HepG2 (cell line): ENCODE results near the gene KRTAP5-4. TPM values are rescaled to one million over a fixed set of nuclear protein-coding genes. Genes with fewer than 3 reads are reported as not detected.
"Not testable (repeated sequence)": the region's sequence is repeated elsewhere in the genome, so short reads cannot be mapped to it uniquely, and the experiment has no call there.

ENCODE experiments used
- HDAC1 ChIP-seq: sonication (generic); formaldehyde crosslinking; IDR thresholded peaks from 2 replicates; pipeline ENCODE4 v1.5.1; 2020; ENCODE audit warnings: mild to moderate bottlenecking, missing genetic modification reagents
- HOXA3 ChIP-seq: sonication (generic); formaldehyde crosslinking; IDR thresholded peaks from 2 replicates; pipeline ENCODE4 v1.5.0; 2020; ENCODE audit warnings: missing genetic modification reagents
- KAT8 ChIP-seq: IDR thresholded peaks from 2 replicates; pipeline ENCODE4 v1.6.1; 2016; ENCODE audit warnings: missing genetic modification reagents, missing compliant biosample characterization
- MAX ChIP-seq: IDR thresholded peaks from 2 replicates; pipeline ENCODE4 v1.6.1; 2012; ENCODE audit warnings: inconsistent platforms
- MYC ChIP-seq: sonication (generic); formaldehyde crosslinking; IDR thresholded peaks from 2 replicates; pipeline ENCODE4 v1.9.0; 2021; ENCODE audit warnings: missing genetic modification reagents, borderline replicate concordance
- NCOR1 ChIP-seq: fragments of 200-600 bp; sonication (generic); IDR thresholded peaks from 2 replicates; pipeline ENCODE4 v1.7.0; 2017; ENCODE audit warnings: antibody characterized with exemption, low read length, borderline replicate concordance
- NR2F2 ChIP-seq: IDR thresholded peaks from 2 replicates; pipeline ENCODE4 v1.6.1; 2012; ENCODE audit warnings: low read depth, inconsistent platforms, borderline replicate concordance
- PHF21A ChIP-seq: sonication (generic); formaldehyde crosslinking; IDR thresholded peaks from 2 replicates; pipeline ENCODE4 v1.5.0; 2020; ENCODE audit warnings: mild to moderate bottlenecking, missing genetic modification reagents
- PITX1 ChIP-seq: sonication (generic); formaldehyde crosslinking; IDR thresholded peaks from 2 replicates; pipeline ENCODE4 v1.5.1; 2020; ENCODE audit warnings: mild to moderate bottlenecking, missing genetic modification reagents
- SAP130 ChIP-seq: IDR thresholded peaks from 2 replicates; pipeline ENCODE4 v1.6.1; 2016; ENCODE audit warnings: low read depth
- SMAD3 ChIP-seq: sonication (generic); formaldehyde crosslinking; IDR thresholded peaks from 2 replicates; pipeline ENCODE4 v1.4.0; 2020; ENCODE audit warnings: missing genetic modification reagents
- TCF12 ChIP-seq, 2 experiments: fragments of 450-650 bp in 1 of 2; sonication (generic) in 1 of 2; formaldehyde crosslinking in 1 of 2; IDR thresholded peaks; 2 replicates each; pipeline versions ENCODE4 v1.6.1 to v1.8.0; 2017 to 2022; ENCODE audit warnings: antibody characterized with exemption in 1 of 2, mild to moderate bottlenecking in 1 of 2, missing genetic modification reagents in 1 of 2, moderate library complexity in 1 of 2
- ZBTB38 ChIP-seq: sonication (generic); formaldehyde crosslinking; IDR thresholded peaks from 2 replicates; pipeline ENCODE4 v1.5.1; 2020; ENCODE audit warnings: mild to moderate bottlenecking, missing genetic modification reagents
- ZFP37 ChIP-seq: sonication (generic); formaldehyde crosslinking; IDR thresholded peaks from 2 replicates; pipeline ENCODE4 v1.4.0; 2020; ENCODE audit warnings: missing genetic modification reagents, borderline replicate concordance
- polyA plus RNA-seq, 8 experiments: library from polyadenylated mRNA; depleted of rRNA in 3 of 8; stranded (reverse) in 7 of 8; unstranded in 1 of 8; fragments of >200 nt; fragmentation: Illumina TruSeq in 4 of 8; extraction: Trizol in 4 of 8; gene quantifications; 2 replicates each; pipeline versions ENCODE4 v1.2.1 to v1.2.3, GENCODE V29; 2011 to 2016; ENCODE audit warnings: low read depth in 4 of 8, missing spikeins in 1 of 8, mixed read lengths in 1 of 8; ENCODE audit not compliant: insufficient read depth in 1 of 8
- total RNA-seq, 5 experiments: library from RNA; depleted of rRNA; stranded (reverse); fragments of >200 nt; fragmentation: Illumina TruSeq; extraction: Trizol; gene quantifications; 2 replicates each; pipeline ENCODE4 v1.2.3, GENCODE V29; 2016; ENCODE audit warnings: low read depth in 1 of 5
- TF ChIP-seq, protein P1 (sequence below): sonication (generic); formaldehyde crosslinking; conservative IDR thresholded peaks from 2 replicates; pipeline ENCODE4 v1.4.0; 2020; ENCODE audit warnings: mild to moderate bottlenecking, missing genetic modification reagents, moderate library complexity
- TF ChIP-seq, protein P2 (sequence below): sonication (generic); formaldehyde crosslinking; IDR thresholded peaks from 2 replicates; pipeline ENCODE4 v1.5.1; 2020; ENCODE audit warnings: mild to moderate bottlenecking, missing genetic modification reagents, moderate library complexity
- TF ChIP-seq, protein P3 (sequence below): sonication (generic); formaldehyde crosslinking; IDR thresholded peaks from 2 replicates; pipeline ENCODE4 v1.4.0; 2020; ENCODE audit warnings: missing genetic modification reagents

The KRTAP5-4 gene
- total and polyA plus RNA-seq, 2 of the 13 experiments (the other 11 are each of a cell fraction or from before 2014, with no cell fraction given): not detected

GRCh38 chr11:1661454-1662269, 39.7 kb upstream of the KRTAP5-4 start (continued):
- TF ChIP-seq, protein P1, sequence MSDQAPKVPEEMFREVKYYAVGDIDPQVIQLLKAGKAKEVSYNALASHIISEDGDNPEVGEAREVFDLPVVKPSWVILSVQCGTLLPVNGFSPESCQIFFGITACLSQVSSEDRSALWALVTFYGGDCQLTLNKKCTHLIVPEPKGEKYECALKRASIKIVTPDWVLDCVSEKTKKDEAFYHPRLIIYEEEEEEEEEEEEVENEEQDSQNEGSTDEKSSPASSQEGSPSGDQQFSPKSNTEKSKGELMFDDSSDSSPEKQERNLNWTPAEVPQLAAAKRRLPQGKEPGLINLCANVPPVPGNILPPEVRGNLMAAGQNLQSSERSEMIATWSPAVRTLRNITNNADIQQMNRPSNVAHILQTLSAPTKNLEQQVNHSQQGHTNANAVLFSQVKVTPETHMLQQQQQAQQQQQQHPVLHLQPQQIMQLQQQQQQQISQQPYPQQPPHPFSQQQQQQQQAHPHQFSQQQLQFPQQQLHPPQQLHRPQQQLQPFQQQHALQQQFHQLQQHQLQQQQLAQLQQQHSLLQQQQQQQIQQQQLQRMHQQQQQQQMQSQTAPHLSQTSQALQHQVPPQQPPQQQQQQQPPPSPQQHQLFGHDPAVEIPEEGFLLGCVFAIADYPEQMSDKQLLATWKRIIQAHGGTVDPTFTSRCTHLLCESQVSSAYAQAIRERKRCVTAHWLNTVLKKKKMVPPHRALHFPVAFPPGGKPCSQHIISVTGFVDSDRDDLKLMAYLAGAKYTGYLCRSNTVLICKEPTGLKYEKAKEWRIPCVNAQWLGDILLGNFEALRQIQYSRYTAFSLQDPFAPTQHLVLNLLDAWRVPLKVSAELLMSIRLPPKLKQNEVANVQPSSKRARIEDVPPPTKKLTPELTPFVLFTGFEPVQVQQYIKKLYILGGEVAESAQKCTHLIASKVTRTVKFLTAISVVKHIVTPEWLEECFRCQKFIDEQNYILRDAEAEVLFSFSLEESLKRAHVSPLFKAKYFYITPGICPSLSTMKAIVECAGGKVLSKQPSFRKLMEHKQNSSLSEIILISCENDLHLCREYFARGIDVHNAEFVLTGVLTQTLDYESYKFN (CRISPR knock-in tag): peak; percentile 76
- TF ChIP-seq SAP130 (CRISPR knock-in tag) (peak; percentile 70; the same call in 1 of the 2 replicates), ZBTB38 (CRISPR knock-in tag) (peak; percentile 88), PITX1 (CRISPR knock-in tag) (peak; percentile 14), SMAD3 (CRISPR knock-in tag) (peak; percentile 32; the same call in 1 of the 2 replicates), NR2F2 (peak; percentile 16; the same call in 1 of the 2 replicates), PHF21A (CRISPR knock-in tag) (peak; percentile 64), ZFP37 (CRISPR knock-in tag) (0 out of 2 replicates have a peak, but pooled peaks have one; percentile 47), MYC (CRISPR knock-in tag) (peak; percentile 73), HDAC1 (peak; percentile 65; the same call in 1 of the 2 replicates), TCF12 (CRISPR knock-in tag; IDR thresholded peaks at IDR 0.05) (peak; percentile 99), HOXA3 (CRISPR knock-in tag) (peak; percentile 85), KAT8 (CRISPR knock-in tag) (peak; percentile 41; the same call in 1 of the 2 replicates), NCOR1 (peak; percentile 52; the same call in 1 of the 2 replicates), MAX (peak; percentile 61)
- TF ChIP-seq, protein P2, sequence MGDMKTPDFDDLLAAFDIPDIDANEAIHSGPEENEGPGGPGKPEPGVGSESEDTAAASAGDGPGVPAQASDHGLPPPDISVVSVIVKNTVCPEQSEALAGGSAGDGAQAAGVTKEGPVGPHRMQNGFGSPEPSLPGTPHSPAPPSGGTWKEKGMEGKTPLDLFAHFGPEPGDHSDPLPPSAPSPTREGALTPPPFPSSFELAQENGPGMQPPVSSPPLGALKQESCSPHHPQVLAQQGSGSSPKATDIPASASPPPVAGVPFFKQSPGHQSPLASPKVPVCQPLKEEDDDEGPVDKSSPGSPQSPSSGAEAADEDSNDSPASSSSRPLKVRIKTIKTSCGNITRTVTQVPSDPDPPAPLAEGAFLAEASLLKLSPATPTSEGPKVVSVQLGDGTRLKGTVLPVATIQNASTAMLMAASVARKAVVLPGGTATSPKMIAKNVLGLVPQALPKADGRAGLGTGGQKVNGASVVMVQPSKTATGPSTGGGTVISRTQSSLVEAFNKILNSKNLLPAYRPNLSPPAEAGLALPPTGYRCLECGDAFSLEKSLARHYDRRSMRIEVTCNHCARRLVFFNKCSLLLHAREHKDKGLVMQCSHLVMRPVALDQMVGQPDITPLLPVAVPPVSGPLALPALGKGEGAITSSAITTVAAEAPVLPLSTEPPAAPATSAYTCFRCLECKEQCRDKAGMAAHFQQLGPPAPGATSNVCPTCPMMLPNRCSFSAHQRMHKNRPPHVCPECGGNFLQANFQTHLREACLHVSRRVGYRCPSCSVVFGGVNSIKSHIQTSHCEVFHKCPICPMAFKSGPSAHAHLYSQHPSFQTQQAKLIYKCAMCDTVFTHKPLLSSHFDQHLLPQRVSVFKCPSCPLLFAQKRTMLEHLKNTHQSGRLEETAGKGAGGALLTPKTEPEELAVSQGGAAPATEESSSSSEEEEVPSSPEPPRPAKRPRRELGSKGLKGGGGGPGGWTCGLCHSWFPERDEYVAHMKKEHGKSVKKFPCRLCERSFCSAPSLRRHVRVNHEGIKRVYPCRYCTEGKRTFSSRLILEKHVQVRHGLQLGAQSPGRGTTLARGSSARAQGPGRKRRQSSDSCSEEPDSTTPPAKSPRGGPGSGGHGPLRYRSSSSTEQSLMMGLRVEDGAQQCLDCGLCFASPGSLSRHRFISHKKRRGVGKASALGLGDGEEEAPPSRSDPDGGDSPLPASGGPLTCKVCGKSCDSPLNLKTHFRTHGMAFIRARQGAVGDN (CRISPR knock-in tag): peak; percentile 88
- TF ChIP-seq, protein P3, sequence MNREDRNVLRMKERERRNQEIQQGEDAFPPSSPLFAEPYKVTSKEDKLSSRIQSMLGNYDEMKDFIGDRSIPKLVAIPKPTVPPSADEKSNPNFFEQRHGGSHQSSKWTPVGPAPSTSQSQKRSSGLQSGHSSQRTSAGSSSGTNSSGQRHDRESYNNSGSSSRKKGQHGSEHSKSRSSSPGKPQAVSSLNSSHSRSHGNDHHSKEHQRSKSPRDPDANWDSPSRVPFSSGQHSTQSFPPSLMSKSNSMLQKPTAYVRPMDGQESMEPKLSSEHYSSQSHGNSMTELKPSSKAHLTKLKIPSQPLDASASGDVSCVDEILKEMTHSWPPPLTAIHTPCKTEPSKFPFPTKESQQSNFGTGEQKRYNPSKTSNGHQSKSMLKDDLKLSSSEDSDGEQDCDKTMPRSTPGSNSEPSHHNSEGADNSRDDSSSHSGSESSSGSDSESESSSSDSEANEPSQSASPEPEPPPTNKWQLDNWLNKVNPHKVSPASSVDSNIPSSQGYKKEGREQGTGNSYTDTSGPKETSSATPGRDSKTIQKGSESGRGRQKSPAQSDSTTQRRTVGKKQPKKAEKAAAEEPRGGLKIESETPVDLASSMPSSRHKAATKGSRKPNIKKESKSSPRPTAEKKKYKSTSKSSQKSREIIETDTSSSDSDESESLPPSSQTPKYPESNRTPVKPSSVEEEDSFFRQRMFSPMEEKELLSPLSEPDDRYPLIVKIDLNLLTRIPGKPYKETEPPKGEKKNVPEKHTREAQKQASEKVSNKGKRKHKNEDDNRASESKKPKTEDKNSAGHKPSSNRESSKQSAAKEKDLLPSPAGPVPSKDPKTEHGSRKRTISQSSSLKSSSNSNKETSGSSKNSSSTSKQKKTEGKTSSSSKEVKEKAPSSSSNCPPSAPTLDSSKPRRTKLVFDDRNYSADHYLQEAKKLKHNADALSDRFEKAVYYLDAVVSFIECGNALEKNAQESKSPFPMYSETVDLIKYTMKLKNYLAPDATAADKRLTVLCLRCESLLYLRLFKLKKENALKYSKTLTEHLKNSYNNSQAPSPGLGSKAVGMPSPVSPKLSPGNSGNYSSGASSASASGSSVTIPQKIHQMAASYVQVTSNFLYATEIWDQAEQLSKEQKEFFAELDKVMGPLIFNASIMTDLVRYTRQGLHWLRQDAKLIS (CRISPR knock-in tag): peak; percentile 96
- TF ChIP-seq TCF12 (IDR thresholded peaks at IDR 0.05): not testable (repeated sequence)
